Progenitor cell of endocrine pancreas (in vitro differentiated cells): ENCODE data around the gene PPARGC1A. TPM values are rescaled to one million over a fixed set of nuclear protein-coding genes. Genes with fewer than 3 reads are reported as not detected.
A peak's percentile ranks its signal among the peaks of the same experiment; 100 is the strongest.

ENCODE experiments used
- DNase-seq: peaks from one replicate; pipeline ENCODE4 v3.0.0; 2021; ENCODE audit warnings: low spot score; ENCODE audit not compliant: unreplicated experiment
- H3K27ac Mint-ChIP-seq: 2 replicates; pipeline ENCODE4 v1.8.0; 2021; ENCODE audit warnings: mild to moderate bottlenecking, moderate library complexity, mixed read lengths
- H3K27me3 Mint-ChIP-seq: 2 replicates; pipeline ENCODE4 v1.8.0; 2021; ENCODE audit warnings: mixed read lengths
- H3K36me3 Mint-ChIP-seq: 2 replicates; pipeline ENCODE4 v1.8.0; 2022; ENCODE audit warnings: mixed read lengths; ENCODE audit not compliant: insufficient read depth
- H3K4me1 Mint-ChIP-seq: 2 replicates; pipeline ENCODE4 v1.8.0; 2021; ENCODE audit warnings: low read depth, mixed read lengths
- H3K4me3 Mint-ChIP-seq: 2 replicates; pipeline ENCODE4 v1.8.0; 2021; ENCODE audit warnings: low read depth, mild to moderate bottlenecking, moderate library complexity, mixed read lengths
- H3K9me3 Mint-ChIP-seq: 2 replicates; pipeline ENCODE4 v1.8.0; 2021; ENCODE audit warnings: low read depth, mixed read lengths
- CTCF ChIP-seq: fragments of 200-600 bp; sonication (generic); IDR thresholded peaks from one replicate; pipeline ENCODE4 v1.5.0; 2021; ENCODE audit warnings: antibody characterized with exemption, mild to moderate bottlenecking; ENCODE audit not compliant: unreplicated experiment
- long read RNA-seq: library from polyadenylated mRNA; unstranded; transcript quantifications from one replicate; pipeline ENCODE4 v2.0.0, GENCODE V29; 2020
- total RNA-seq: library from RNA; stranded (reverse); gene quantifications from 2 replicates; pipeline ENCODE4 v1.2.1, GENCODE V29; 2021

The PPARGC1A gene, protein sequence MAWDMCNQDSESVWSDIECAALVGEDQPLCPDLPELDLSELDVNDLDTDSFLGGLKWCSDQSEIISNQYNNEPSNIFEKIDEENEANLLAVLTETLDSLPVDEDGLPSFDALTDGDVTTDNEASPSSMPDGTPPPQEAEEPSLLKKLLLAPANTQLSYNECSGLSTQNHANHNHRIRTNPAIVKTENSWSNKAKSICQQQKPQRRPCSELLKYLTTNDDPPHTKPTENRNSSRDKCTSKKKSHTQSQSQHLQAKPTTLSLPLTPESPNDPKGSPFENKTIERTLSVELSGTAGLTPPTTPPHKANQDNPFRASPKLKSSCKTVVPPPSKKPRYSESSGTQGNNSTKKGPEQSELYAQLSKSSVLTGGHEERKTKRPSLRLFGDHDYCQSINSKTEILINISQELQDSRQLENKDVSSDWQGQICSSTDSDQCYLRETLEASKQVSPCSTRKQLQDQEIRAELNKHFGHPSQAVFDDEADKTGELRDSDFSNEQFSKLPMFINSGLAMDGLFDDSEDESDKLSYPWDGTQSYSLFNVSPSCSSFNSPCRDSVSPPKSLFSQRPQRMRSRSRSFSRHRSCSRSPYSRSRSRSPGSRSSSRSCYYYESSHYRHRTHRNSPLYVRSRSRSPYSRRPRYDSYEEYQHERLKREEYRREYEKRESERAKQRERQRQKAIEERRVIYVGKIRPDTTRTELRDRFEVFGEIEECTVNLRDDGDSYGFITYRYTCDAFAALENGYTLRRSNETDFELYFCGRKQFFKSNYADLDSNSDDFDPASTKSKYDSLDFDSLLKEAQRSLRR
- total RNA-seq: 0.93 and 3.7 TPM in 2 replicates
- long read RNA-seq, full-length matches to known transcripts: 2 of 2 reads
- long read RNA-seq, partial matches to known transcripts: 0 of 2 reads
- long read RNA-seq, other reads (novel, unspliced or antisense): 0 of 2 reads

GRCh38 chr4:23889814-23890341 lies at the start of gene PPARGC1A:
TSS of gene PPARGC1A (minus strand) at chr4:23890047. CDS start at chr4:23889957, 90 bp downstream.
- DNase-seq: peak; percentile 10
- Mint-ChIP-seq H3K9me3 (no peaks in the 10 kb centered on the region), H3K36me3 (no peaks in the 10 kb centered on the region), H3K27ac (peak within 1 kb of the TSS; percentile 86), H3K4me3 (peak within 1 kb of the TSS; percentile 80), H3K27me3 (peaks cover 51% of the 10 kb centered on the region), H3K4me1 (peaks cover 32% of the 10 kb centered on the region)
- TF ChIP-seq CTCF: no peak

DNA sequence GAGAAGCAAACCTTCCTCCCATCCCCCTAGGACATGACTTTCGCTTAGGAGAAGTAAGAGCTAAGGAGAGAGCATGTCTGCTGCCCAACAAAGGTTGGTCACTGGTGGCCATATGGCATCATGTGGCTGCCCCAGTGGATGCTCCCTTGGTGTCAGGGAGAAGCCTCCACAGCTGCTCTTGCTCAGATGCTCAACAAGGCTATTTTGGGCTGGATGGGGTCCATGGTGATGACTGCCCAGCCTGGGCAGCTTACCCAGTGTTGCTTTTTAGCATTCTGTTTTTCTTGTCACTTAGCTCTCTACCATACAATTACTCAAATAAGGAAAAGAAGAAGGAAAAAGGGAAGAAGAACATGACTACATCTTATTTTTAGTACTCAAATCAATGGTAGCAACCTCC lies 48.9 kb upstream of the PPARGC1A start:
- TF ChIP-seq CTCF: no peak
- H3K9me3 Mint-ChIP-seq: peaks cover 3% of the 10 kb centered on the region
- DNase-seq: no peak
- no peaks in the 10 kb centered on the region for H3K27me3 Mint-ChIP-seq
- H3K27ac Mint-ChIP-seq: no peak overlapping the region
- H3K4me1 Mint-ChIP-seq: no peaks in the 10 kb centered on the region
- H3K36me3 Mint-ChIP-seq: no peaks in the 10 kb centered on the region
- no peak overlapping the region for H3K4me3 Mint-ChIP-seq

DNA sequence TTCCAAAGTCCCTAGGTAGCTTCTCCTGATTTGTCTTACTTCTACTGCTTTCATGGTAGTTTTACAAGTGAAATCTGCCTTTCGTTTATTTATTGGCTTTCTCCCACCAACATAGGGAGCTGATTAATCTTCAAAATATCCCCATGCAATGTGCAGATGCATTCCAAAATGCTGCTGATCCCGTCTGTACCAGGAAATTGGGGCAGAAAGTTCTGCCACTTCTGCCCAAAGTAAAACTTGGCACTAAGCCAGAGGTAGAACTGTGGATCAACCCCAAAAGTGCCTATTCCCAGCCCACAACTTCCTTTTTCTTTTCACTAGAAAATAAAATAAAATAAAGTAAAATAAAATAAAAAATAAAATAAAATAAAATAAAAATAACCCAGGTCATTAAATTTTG lies 47.3 kb upstream of the PPARGC1A start:
- H3K27me3 Mint-ChIP-seq: no peaks in the 10 kb centered on the region
- no peak overlapping the region for H3K27ac Mint-ChIP-seq
- TF ChIP-seq CTCF: no peak
- no peaks in the 10 kb centered on the region for H3K4me1 Mint-ChIP-seq
- DNase-seq: no peak
- no peaks in the 10 kb centered on the region for H3K36me3 Mint-ChIP-seq
- peaks cover 4% of the 10 kb centered on the region for H3K9me3 Mint-ChIP-seq
- no peak overlapping the region for H3K4me3 Mint-ChIP-seq

DNA sequence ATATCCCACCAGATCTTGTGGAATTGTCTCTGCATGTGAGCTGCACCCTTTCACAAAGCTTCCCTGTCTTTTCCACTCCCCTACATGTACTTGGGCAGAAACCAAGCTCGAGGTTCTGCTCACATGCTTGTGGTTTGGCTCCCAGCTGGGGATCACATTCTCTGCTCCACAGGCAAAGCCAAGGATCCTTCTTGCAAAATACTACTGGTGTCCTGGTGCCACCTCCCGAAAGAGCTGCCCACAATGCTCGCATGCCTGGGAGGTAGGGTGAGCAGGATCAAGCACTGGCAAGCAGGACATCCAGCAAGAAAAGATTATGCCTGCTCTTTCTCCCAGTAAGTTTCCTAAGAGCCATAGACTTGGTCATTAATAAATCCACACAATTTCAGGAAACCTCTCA lies 45.1 kb upstream of the PPARGC1A start:
- Mint-ChIP-seq H3K4me3 (no peak overlapping the region), H3K27ac (no peak overlapping the region), H3K27me3 (no peaks in the 10 kb centered on the region), H3K4me1 (no peaks in the 10 kb centered on the region), H3K9me3 (peaks cover 4% of the 10 kb centered on the region), H3K36me3 (no peaks in the 10 kb centered on the region)
- no peak for DNase-seq
- no peak for TF ChIP-seq CTCF

DNA sequence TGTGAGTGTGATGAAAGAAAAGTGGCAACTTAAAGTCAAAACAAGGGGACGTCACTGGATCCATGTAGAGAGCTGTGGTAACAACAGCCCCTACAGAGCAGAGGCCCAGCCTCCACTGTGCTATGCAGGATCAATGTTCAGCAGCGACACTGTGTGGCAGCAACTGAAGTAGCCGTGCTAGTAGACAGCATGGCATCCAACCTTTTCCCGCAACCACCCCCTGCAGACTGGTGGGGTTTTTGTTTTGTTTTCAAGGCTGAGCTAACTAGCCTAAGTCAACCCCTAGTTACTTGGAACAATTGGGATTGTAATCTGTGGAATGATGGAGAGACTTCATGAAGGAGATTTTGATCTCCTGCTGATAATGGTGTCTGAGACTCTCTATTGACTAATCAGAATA lies 44.4 kb upstream of the PPARGC1A start:
- no peak for DNase-seq
- Mint-ChIP-seq H3K36me3 (no peaks in the 10 kb centered on the region), H3K27ac (no peak overlapping the region), H3K4me1 (no peaks in the 10 kb centered on the region), H3K9me3 (peaks cover 4% of the 10 kb centered on the region), H3K27me3 (no peaks in the 10 kb centered on the region), H3K4me3 (no peak overlapping the region)
- TF ChIP-seq CTCF: no peak
